AML-193 (cell line): Measurements from ENCODE around the gene NME7.

Experiments
- DNase-seq, 2 experiments: peaks; one replicate each; lab custom pipeline; 2025; lab: John Stamatoyannopoulos, UW

Gene NME7

DNA sequence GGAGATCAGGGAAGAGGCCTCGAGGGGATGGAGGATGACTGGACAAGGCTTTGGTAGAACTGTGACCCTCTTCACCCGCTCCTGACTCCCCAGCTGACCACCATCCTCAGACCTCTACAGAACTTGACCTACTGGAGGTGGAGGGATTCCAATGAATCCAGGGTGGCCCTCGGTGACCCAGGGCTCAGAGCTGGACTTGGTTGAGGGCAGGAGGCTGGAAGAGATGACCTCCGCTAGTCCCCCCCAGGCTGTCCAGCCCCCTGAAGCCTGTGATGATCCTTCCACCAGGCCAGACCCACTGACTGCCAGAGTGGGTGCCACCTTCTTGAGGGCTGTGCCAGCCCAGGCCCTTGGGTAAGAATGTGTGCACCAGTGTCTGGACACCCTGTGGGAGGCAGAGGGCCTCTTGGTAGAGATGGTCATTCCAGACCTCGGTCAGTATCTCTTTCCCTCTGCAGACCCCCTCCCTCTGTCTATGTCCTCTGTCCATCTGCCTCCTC lies 216.2 kb downstream of the NME7 start:
- no peak for DNase-seq

DNA sequence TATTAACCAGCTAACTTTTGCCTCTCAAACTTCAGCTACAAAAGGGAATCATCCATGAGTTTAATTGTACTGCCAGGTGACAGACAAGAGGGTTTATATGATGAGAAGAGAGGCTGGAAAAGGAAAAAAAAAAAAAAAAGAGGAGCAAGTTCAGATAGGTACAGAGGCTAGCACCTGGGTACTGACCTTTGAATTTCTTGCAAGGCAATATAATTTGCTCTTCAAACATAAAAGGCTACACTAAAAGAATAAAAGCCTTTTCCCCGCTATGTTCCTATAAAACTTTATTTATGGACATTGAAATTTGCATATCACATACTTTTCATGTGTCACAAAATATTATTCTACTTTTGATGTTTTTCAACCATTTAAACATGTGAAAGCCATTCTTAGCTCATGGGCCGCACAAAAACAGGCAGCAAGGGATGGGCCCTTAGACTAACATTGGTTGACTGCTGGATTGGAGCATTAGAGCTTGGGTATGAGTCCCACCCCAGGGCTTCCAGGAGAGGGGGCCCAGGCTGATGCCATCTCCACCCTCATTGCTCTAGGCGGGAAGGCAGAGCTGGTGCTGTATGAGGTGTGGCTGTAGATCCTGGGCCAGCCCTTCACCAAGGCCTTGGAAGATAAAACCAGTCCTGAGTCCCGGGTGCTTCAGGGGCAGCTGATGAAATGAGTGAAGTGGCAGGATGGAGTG lies 216.8 kb downstream of the NME7 start:
- DNase-seq, result no peak

DNA sequence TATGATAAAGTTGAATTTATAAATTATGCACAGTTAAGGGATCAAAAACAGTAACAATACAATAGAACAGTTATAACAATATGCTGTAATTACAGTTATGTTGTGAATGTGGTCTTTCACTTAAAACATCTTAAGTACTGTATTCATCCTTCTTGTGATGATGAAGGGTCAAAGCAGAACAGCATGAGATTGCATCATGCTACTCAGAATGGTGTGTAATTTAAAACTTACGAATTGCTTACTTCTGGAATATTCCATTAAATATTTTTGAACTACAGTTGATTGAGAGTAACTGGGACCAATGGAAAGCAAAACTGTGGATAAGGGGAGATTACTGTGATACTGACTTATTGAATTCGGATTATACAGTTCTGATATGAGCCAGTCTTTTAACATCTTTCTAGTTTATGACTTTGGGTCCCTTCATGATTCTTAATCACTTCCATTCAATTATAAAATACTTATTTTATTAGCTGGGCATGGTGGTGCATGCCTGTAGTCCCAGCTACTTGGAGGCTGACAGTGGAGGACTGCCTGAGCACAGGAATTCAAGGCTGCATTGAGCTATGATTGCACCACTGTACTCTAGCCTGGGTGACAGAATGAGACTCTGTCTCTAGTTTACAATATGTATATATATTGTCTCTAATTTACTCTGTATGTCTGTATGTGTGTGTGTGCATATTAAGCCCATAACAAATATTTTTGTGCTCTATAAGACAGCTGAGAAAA lies 217.9 kb downstream of the NME7 start:
- DNase-seq, result no peak

DNA sequence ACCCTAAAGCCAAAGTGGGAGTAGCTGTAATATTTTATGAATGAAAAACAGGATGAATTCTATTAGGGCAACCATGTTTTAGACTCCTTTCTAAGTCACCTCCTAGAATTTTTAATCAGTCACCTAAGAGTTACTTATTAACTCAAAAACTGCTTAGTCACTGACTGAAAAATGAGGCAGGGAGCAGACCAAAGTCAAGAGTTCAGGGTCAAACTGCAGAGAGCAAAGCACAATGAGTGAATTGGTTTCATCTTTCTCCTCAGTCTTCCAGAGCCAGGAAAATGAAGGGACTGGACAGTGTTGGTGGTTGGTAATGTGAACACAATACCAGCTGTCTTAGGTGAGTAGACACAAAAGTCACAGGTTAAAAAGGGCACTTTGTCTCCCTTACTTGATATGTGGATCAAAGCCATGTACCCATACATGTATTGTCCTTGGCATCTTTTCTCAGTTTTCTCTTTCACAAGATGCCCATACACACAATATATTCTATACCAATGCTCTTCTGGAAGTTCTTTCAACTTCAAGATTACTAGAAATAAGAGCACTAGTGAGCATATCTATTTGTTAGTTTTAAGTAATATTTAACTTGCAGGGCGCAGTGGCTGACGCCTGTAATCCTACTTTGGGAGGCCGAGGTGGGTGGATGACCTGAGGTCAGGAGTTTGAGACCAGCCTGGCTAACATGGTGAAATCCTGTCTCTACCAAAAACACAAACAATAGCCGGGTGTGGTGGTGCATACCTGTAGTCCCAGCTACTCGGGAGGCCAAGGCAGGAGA lies 218.9 kb downstream of the NME7 start:
- no peak for DNase-seq

DNA sequence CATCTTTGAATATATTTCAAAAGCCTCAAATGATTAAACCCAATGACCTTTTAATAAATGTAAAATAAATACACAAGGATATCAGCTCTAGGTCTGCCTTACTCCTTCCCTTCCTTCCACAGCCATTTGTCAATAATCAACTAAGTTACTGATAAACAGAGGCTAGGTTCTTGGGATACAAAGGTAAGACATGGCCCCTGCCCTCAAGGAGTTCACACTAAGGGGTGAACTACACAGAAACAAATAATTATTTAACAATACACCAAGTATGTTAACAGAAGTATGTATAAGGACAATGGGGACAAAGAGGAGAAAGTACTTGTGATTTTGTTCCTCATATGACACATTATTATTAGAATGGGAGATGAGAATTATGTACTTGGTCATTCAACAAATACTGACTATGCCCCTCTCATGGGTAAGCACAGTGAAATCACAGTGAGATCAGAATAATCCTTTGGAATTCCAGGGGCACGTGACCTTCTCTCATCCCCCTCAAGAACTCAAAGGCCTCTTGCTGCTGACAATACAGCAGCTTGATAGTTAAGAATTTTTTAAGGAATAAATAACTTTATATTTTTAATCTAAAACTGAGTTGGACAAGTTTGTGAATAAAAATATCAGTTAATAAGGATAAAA lies 220.9 kb downstream of the NME7 start:
- DNase-seq, result no peak

DNA sequence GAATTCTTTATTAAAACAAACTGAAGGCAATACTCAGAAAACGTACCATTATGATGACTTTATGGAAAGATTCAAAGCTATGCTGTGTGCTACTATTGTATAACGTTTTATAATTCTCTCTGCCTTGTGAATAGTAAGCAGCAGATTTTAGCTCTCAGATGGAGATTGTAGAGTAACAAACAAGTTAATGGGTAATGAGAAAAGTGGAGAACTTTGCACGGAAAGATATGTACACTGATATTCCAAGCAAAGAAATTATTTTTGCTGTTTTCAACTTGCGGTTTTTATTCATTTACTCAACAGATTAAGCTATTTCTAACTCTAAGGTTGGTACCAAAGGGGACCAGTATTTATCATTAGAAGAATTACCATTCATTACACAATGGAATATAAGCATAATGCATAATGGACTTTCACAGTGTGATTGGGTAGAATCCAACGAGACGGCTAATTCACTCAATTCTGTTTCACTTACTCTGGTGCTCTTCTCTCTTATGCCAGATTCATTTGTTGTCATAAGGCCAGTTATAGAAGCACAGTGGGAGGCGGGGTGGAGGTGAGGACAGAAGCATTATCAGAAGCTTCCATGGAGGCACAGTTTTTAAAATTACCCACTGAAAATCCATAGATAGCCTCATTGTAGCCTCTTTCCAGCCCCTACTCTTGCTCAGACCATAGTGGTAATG lies 222.5 kb downstream of the NME7 start:
- DNase-seq, result no peak

DNA sequence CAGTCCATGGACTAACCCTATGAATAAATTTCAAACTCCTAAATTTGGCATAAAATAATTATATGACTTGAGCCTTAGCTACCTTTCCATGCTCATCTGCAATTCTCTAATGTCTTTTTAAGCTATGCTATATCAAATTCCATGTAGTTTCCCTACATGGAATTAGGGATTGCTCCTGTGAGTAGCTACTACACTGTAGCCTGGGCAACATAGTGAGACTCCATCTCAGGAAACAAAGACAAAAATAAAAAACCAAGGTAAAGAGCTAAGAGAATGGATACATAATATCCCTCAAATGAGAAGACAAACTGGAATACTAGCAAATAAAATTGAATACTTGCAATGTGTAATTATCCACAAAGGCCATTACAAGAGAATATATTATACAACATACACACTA lies 223.6 kb downstream of the NME7 start:
- DNase-seq, result no peak

DNA sequence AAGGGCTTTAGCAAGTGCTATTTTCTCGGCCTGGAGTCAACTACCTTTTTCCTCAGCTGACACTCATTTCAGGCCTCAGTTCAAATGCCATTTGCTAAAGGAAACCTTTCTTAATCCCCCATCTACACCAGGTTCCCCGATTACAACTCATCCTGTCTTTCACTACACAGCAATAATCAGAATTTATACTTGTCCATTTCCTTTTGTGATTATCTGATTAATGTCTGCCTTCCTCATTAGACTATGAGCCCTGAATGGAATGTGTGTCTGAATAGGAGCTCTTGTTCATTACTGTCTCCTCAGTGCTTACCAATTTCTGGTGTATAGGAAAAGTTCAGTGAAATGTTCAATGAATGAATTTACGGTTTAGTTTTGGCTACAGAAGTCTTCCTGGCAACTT lies 224.3 kb downstream of the NME7 start:
- DNase-seq, result no peak

DNA sequence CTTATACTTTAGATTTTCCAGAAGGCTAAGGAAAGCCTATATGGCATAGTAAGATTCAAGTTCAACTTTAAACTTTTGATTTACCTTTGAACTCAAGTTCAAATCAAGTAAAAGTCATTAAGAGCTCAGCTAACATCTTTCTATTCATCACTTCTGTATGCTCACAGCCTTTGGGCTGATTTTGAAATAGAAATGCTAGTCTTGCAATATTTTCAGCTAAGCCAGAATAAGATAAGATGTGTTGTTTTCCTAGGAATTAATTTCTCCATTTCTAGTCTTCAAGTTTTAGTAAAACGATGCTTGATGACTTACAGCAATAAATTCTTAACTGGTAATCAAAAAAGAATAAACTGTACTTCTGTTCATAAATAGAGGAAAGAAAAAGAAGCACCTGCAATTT lies 225.5 kb downstream of the NME7 start:
- DNase-seq, result no peak

DNA sequence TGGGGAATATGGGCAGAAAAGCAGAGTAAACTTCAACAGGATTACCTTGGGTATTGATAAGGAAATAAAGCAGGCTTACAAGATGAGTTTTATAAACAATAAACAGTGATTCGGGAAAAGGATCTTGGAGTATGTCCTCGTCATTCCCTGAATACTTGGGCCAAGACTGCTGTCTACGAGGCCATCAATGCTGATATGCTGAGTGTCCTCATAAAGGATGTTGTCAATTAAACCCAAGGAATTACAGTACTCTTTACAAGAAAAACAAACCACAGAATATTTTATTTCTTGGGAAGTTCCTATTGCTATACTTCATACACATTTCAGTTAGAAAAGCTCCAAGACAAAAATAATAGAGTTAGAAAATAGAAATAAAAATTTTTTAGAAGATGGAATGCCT lies 226.2 kb downstream of the NME7 start:
- no peak for DNase-seq

DNA sequence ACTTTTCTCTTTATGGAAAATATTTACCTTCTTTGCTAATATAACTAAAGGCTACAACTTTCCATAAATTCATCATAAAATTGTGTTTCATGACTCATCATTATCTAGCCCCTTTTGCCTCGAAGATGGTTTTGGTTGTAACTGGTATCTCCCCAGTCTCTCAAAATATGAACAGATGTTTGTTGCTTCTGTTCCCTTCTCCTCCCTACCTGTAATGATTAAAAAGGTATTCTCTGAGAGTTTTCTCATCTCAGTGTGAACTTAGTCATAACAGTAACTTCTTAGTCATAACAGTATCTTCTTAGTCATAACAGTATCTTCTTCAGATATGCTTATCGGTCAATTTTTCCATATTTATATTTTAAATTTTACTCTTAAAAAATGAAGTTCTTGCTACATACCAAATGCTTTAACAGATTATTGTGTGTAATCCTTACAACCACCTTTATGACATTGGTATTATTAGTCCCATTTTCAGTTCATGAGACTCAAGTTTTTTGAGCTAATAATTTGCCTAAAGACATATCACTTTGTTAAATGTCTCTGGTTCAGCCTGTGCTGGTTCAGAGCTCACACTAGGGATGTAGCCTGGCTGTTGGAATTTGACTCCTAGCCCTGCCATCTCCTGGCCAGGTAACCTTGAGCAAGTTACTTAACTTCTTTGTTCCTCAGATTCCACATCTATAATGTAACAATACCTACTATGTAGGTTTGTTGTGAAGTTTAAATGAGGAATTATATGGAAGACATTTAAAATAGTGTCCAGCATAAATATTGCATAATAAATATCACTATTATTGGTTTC lies 228.5 kb downstream of the NME7 start:
- no peak for DNase-seq

DNA sequence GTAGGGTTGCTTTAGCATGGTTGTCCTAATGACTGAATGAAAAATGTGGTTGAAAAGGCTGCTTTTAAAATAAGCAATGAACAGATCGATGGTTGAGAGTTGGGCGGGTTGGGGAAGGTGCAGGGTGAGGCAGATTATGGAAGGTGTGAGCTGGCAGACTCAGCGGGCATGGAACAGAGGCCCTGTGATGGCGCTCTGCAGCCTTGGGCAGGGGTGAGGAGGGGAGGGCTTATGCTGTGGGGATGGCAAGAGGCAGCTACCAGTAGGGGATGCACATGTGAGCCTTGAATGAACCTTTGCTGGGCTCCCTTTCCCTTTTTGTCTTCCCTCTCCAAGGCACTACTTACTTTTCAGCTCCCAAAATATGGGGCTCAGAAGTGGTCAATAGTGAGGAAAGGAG lies 230.2 kb downstream of the NME7 start:
- no peak for DNase-seq

DNA sequence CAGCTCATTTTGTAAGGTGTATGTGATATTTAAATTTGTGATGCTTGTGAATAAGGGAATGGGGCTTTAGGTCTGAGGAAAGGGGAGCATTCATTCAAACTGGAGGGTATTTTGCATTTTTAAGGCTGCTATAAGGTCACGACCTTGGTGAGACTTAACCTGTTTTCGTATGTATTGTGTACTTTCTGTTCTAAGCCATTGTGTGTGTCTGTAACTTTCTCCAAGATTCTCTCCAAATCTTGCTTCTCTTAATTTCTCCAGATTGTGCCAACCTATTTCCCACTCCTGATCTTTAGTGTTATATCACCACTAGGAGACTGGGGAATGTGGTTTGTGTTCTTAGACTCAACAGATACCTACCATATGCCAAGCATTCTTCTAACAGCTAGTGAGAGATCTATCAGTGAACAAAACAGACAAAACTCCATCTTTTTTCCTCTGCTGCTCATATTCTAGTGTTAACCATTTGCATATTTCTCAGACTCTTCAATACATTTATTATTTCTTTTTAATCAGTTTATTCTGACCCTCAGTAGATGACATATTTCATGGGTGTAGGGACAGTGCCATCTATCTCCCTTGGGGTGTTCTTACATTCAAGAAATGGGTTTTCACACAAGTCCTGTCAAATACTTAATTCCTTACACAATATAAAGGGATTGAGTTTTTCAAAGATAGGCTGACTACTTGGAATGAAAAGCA lies 233.6 kb downstream of the NME7 start:
- DNase-seq, result no peak

DNA sequence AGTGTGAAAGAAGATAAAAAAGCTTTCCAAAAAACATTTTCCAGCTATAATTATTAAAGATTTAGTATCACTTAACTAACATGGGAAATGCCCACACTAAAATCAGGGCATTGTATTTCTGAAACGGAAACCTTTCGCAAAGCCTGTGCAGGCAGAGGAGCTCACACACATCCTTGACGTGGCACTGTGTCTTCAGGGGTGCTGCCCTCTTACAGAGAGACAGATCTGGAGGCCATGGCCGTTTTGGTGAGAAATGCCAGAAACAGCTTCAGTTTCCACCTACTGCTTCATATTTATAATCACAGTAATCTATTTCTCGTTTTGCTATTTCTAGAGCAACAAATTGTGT lies 234.4 kb downstream of the NME7 start:
- no peak for DNase-seq

DNA sequence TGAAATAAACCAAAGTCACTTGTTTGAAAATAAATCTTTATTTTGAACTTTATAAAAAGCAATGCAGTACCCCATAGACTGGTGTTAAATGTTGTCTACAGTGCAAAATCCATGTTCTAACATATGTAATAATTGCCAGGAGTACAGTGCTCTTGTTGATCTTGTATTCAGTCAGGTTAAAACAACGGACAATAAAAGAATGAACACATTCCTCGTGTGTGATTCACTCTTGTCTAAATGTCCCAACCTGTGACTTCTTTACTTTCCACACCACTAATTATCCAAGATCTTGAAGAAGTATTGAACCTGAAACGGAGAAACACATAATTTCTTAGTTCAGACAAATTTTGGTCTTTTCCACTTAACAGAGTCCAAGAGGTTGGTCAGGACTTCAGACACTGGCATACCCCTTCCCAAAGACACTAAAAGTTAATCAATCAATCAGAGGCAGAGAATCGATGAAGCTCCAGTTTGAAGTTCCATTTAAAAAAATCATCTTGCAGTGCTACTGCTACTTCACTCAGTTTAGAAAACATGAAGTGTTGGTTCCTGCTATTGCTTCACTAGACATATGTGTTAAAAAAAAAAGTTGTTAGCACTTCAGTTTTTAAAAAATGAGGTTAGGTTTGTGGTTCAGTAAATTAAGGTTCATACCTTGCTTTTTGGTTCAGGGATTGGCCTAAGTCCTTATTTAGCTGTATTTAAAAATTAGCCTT lies 234.9 kb downstream of the NME7 start:
- no peak for DNase-seq

DNA sequence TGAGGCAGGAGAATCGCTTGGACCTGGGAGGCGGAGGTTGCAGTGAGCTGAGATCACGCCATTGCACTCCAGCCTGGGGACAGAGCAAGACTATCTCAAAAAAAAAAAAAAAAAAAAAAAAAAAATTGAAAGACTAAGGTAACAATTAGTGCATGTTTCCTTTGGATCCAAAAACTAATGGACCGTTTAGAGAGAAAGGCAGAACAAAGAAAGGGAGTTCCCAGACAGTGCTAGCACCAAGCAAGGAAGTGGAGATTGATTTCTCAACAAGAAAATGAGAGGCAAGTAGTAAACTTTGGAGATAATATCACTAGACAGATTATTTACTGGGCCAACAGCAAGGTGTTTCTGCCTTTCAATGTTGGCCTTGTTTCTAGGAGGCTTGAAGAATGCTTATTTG lies 236.9 kb downstream of the NME7 start:
- DNase-seq, result no peak

DNA sequence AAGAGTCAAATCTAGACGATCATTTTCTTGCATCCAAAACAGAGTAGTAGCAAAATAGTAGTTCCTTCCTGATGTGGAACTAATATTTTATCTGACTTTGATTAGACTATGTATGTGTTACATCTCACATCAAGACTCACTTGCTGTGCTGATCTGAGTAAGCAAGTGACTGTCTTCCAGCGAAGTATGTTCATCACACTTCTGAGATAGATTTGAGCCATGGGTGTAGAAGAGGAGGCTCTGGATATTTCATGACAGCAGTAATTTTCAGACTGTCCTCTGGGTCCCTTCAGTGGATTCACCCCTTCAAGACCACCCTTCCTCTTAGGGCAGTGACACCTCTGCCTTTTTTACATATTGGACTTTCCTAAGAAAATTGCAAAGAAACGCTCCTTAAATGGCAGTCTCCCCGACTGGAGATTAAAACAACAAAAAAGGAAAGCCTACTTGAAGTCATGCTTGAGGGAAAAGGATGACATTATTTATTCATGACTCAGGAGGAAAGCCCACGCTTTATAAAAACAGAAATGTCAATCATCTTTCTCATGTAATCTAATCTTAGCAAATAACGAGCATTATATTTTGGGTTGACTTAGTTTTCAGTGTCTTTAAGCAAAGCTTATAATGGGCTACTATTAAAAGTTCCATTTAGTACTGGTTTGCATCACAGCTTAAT lies 238.3 kb downstream of the NME7 start:
- DNase-seq, result no peak

DNA sequence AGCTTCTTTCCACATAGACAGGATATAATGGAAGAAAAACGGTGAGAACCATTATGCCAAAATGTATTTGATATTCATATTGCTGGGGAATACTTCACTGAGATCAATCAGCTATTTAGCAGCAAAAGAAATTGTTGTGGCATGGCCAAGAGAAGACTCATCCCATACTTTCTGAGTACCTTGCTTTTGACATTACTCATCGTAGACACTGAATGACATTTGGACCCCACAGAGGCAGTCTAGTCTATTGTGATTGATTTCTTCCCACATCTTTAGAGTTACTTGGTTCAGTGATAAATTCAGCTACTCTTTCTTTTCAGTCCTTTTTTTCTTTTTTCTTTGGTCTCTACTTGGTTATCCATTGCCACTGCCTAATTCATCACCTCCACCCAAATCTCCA lies 239.0 kb downstream of the NME7 start:
- DNase-seq, result no peak

DNA sequence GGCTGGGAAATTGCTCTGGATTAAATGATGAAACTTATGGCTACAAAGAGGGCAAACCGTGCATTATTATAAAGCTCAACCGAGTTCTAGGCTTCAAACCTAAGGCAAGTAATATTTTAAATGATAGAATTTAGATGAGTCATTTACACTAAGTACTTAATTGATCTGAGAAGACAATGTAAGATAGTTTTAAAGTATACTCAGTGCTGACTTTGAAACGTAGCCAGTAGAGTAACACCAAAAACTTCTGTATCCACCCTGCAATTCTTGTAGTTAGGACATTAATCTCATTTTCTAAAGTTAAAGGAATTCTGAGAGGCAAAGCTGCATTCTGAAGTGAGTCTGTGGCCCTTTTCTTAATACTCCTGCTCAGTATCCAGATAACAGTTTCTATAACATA lies 240.3 kb downstream of the NME7 start:
- no peak for DNase-seq
